Karpas-422 (cell line): ENCODE data around the gene AGMAT. TPM values are rescaled to one million over a fixed set of nuclear protein-coding genes. Genes with fewer than 3 reads are reported as not detected.

Source experiments
- DNase-seq: peaks from one replicate; pipeline ENCODE4 v3.0.0-alpha.2; 2015
- H2AFZ ChIP-seq: fragments of 200-600 bp; sonication (generic); 2 replicates; pipeline ENCODE4 v1.6.1; 2014; ENCODE audit warnings: antibody characterized with exemption, low read length, mixed read lengths
- H3K27ac ChIP-seq: fragments of 200-600 bp; sonication (generic); 2 replicates; pipeline ENCODE4 v1.5.1; 2014; ENCODE audit warnings: mild to moderate bottlenecking, low read length, moderate library complexity
- H3K27me3 ChIP-seq: fragments of 200-600 bp; sonication (generic); 2 replicates; pipeline ENCODE4 v1.6.1; 2014; ENCODE audit warnings: low read length, mixed read lengths
- H3K36me3 ChIP-seq: fragments of 200-600 bp; sonication (generic); 2 replicates; pipeline ENCODE4 v1.6.1; 2014; ENCODE audit warnings: low read length, mixed read lengths; ENCODE audit not compliant: insufficient read depth
- H3K4me1 ChIP-seq: fragments of 200-600 bp; sonication (generic); 2 replicates; pipeline ENCODE4 v1.6.1; 2014; ENCODE audit warnings: mild to moderate bottlenecking, low read length, mixed read lengths
- H3K4me2 ChIP-seq: fragments of 200-600 bp; sonication (generic); 2 replicates; pipeline ENCODE4 v1.6.1; 2014; ENCODE audit warnings: low read length, low read depth, mild to moderate bottlenecking; ENCODE audit not compliant: poor library complexity, severe bottlenecking
- H3K4me3 ChIP-seq: fragments of 200-600 bp; sonication (generic); 2 replicates; pipeline ENCODE4 v1.5.1; 2014; ENCODE audit warnings: mild to moderate bottlenecking, antibody characterized with exemption, low read length, mixed read lengths
- H3K79me2 ChIP-seq: fragments of 200-600 bp; sonication (generic); 2 replicates; pipeline ENCODE4 v1.6.1; 2014; ENCODE audit warnings: mild to moderate bottlenecking, low read length, mixed read lengths
- H3K9ac ChIP-seq: fragments of 200-600 bp; sonication (generic); 2 replicates; pipeline ENCODE4 v1.6.0; 2014; ENCODE audit warnings: low read length
- H3K9me2 ChIP-seq: fragments of 200-600 bp; sonication (generic), shearing (Covaris generic); replicated peaks from 2 replicates; pipeline ENCODE4 v1.6.0; 2014; ENCODE audit warnings: mild to moderate bottlenecking, low read length, moderate library complexity; ENCODE audit not compliant: insufficient read depth
- H3K9me3 ChIP-seq: fragments of 300-700, 200-600 bp; sonication (generic); 2 replicates; pipeline ENCODE4 v1.6.1; 2014; ENCODE audit warnings: low read length, mixed read lengths
- H4K20me1 ChIP-seq: fragments of 200-600 bp; sonication (generic); 2 replicates; pipeline ENCODE4 v1.6.1; 2014; ENCODE audit warnings: mild to moderate bottlenecking, antibody characterized with exemption, low read length, low read depth; ENCODE audit not compliant: insufficient read depth
- total RNA-seq: library from RNA; depleted of rRNA; stranded (reverse); fragments of >200 nt; shearing (Covaris generic); gene quantifications from 2 replicates; pipeline ENCODE4 v1.2.3, GENCODE V29; 2014; ENCODE audit warnings: low replicate concordance

Gene AGMAT
- total RNA-seq, 1 experiment from 2014 or later = 3.3 TPM

DNA sequence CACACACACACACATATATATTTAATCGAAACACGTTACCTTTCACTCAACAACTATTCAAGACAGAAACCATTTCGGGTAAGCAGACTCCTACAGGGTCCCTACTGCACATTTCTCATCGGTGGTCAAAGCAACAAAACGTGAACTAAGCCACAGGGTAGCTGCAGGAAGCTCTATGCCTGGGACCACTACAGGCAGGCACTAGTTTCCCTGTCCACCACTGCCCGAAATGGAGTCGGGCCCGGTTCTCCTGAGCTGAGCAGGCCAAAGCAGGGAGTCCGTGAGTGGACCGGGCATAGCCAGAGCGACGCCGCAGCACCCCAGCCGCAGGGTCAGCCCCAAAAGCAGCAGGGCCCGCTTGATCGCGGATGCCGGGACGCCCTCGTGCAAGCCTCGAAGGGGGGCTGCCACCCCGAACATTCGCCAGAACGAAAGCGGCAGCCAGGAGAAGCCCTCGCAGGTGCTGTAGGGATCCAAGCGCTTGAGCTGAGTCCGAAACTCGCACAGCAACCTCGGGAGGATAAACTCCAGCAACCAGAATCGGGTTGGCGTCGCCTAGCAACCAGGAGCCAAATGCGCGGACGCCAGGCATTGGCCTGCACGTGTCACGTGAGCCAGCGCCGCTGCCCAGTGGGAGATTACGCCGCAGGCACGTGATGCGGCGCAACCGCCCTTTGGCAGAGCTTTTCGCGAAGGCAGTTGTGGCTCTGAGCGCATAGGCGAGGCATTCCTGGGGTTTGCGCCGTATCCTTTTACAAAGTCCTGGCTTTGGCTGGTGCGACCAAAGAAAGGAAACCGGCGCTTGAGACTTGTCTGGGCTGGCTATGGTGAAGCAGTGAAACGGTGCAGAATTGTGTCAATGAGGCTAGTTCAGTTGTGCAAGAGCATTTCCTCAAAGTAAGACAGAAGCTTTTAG, 18.5 kb upstream of the AGMAT start:
- no peaks in the 10 kb centered on the region for H3K27me3 ChIP-seq
- no peaks in the 10 kb centered on the region for H3K9me2 ChIP-seq
- no peak for DNase-seq
- H3K4me3 ChIP-seq = no peak overlapping the region
- no peak overlapping the region for H3K27ac ChIP-seq
- H2AFZ ChIP-seq = no peak overlapping the region
- H3K9ac ChIP-seq = no peak overlapping the region
- no peaks in the 10 kb centered on the region for H3K9me3 ChIP-seq
- H3K79me2 ChIP-seq = no peaks in the 10 kb centered on the region
- H3K36me3 ChIP-seq = no peaks in the 10 kb centered on the region
- H3K4me2 ChIP-seq = no peak overlapping the region
- H3K4me1 ChIP-seq = no peaks in the 10 kb centered on the region
- H4K20me1 ChIP-seq = no peaks in the 10 kb centered on the region

DNA sequence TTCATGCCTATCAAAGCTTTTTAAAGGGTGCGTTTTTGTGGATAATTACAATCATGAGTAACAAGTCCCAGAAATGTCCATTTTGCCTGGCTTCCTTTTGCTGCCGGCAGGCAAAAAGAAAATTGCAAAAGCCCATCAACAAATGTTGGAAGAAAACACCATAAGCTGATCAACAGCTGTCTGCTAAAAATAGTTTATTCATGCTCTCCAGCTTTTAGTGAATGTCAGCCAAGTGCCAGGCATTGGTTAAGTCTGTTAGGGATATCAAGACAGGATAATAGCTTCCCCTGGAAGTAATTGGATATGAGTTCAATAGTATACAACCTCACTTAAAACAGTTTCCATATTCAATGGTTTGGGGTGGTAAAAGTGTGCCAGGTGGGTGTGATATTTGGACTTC, 13.6 kb upstream of the AGMAT start:
- H3K27ac ChIP-seq = no peak overlapping the region
- H3K4me1 ChIP-seq = no peaks in the 10 kb centered on the region
- H3K4me3 ChIP-seq = no peak overlapping the region
- no peaks in the 10 kb centered on the region for H3K79me2 ChIP-seq
- H2AFZ ChIP-seq = no peak overlapping the region
- H4K20me1 ChIP-seq = no peaks in the 10 kb centered on the region
- no peaks in the 10 kb centered on the region for H3K9me3 ChIP-seq
- H3K4me2 ChIP-seq = no peak overlapping the region
- no peak overlapping the region for H3K9ac ChIP-seq
- DNase-seq = no peak
- H3K9me2 ChIP-seq = no peaks in the 10 kb centered on the region
- H3K27me3 ChIP-seq = no peaks in the 10 kb centered on the region
- H3K36me3 ChIP-seq = no peaks in the 10 kb centered on the region

DNA sequence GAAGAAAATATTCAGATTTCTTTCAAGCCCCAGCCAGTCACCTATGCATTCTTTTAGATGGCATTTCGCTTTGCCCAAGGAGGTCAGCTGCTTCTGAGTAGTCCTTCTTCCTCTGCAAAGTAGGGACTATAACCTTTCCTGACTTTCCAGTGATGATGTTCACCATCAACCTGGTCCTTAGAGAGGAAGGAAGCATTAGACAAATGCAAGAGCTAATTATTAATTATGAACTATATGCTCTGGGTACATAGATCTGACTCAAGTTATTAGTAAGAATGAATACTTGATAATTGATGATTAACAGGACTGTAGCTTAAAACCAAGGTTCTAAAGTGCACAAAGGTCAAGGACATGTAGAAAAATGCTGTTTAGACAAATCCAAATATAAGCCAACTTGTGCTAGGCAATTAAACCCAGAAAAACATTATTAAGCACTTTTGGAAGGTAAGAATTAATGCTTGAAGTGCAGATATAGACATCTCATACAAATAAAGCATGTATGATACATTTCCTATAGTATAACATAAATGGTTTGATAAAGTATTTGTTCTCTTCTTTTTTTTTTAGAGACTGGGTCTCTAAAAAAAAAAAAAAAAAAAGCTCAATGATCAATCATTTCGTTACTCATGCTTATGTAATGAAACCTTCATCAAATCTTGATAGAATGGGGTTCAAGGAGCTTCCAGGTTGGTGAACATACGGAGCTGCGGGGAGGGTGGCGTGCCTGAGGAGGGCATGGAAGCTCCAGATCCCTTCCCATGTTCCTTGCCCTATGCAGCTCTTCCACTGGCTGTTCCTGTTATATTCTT, 11.2 kb upstream of the AGMAT start:
- Histone ChIP-seq H3K4me2 (no peak overlapping the region), H3K9me2 (no peaks in the 10 kb centered on the region), H3K27ac (no peak overlapping the region), H3K9ac (no peak overlapping the region), H3K4me3 (no peak overlapping the region), H3K9me3 (no peaks in the 10 kb centered on the region), H3K79me2 (no peaks in the 10 kb centered on the region), H4K20me1 (no peaks in the 10 kb centered on the region), H3K27me3 (no peaks in the 10 kb centered on the region), H3K36me3 (no peaks in the 10 kb centered on the region), H2AFZ (no peak overlapping the region), H3K4me1 (no peaks in the 10 kb centered on the region)
- no peak for DNase-seq

DNA sequence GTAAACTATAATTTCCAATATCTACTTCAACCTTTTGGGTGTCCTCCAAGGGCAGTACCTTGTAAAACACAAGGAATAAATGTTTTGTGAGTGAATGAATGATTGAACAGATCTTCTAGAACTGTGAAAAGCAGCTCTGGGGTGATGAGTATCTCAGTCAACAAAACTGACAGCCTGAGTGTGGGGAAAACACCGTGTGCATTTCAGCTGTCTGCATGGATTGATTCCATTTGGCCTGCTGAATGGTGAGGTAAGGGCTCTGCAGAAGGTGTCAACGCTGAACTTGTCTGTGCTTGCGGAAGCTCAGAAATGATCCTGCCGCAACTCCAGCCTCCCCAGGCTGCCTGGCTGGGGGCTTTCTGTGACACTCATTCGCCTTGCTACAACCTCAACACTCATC, 7.4 kb upstream of the AGMAT start:
- H3K4me2 ChIP-seq = no peak overlapping the region
- H3K9me3 ChIP-seq = no peaks in the 10 kb centered on the region
- no peaks in the 10 kb centered on the region for H3K27me3 ChIP-seq
- H3K27ac ChIP-seq = no peak overlapping the region
- H3K9me2 ChIP-seq = no peaks in the 10 kb centered on the region
- no peaks in the 10 kb centered on the region for H3K36me3 ChIP-seq
- H3K9ac ChIP-seq = no peak overlapping the region
- DNase-seq = no peak
- no peaks in the 10 kb centered on the region for H3K4me1 ChIP-seq
- H3K4me3 ChIP-seq = no peak overlapping the region
- no peaks in the 10 kb centered on the region for H3K79me2 ChIP-seq
- no peaks in the 10 kb centered on the region for H4K20me1 ChIP-seq
- no peak overlapping the region for H2AFZ ChIP-seq

DNA sequence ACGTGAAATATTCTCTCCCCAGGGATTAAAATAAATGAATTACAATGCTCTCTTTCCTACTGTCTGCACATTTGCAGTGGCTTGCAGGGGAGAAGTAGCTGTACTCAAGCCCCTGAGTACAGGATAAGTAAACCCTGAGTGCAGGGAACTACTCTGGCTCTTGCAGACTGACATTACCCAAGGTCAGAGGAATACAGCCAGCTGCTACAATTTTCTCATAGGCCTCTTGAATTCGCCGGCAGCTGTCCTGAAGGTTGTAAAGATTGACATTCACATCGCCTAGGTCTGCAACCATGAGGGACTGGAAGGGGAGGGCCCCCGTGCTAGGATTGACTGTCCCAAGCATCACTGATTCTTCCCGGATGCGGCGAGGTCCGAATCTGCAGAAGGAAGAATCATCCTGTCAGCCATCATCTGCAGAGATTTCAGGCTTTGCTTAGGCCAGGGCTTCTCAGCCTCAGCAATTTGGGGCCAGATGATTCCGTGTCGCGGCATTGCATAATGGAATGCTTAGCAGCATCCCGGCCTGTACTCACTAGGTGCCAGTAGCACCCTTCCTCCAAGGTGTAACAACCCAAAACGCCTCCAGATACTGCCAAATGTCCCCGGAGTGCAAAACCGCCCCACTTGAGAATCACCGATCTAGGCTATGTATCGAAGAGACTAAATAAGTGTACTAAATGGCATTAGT, 1.7 kb downstream of the AGMAT start:
- Histone ChIP-seq H3K9me2 (no peaks in the 10 kb centered on the region), H3K4me2 (no peak overlapping the region), H3K9ac (no peak overlapping the region), H4K20me1 (no peaks in the 10 kb centered on the region), H3K27me3 (no peaks in the 10 kb centered on the region), H3K27ac (no peak overlapping the region), H3K79me2 (no peaks in the 10 kb centered on the region), H3K9me3 (no peaks in the 10 kb centered on the region), H3K4me1 (peaks cover 30% of the 10 kb centered on the region), H2AFZ (no peak overlapping the region), H3K4me3 (no peak overlapping the region), H3K36me3 (no peaks in the 10 kb centered on the region)
- DNase-seq = no peak

DNA sequence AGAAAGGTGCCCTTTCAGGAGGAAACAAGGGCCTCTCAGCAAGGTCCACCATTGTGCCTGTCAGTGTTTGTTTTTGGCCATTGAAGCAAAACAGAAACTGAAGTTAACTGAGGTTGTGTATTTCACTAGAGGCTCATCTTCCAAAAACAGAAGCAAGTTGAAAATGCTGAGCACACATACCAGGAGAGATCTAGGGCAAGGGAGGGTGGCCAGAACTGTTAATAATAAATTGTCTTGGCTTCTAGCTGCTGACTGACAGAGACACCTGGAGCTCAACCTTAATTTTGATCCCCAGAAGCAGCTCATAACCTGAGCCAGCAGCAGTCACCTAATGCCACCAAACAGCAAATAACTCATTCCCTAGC, 5.2 kb downstream of the AGMAT start:
- peak overlapping the region; percentile 20; the same call in 1 of the 2 replicates for H3K9ac ChIP-seq
- H3K27ac ChIP-seq = peak overlapping the region; percentile 57
- H3K27me3 ChIP-seq = no peaks in the 10 kb centered on the region
- no peaks in the 10 kb centered on the region for H3K9me3 ChIP-seq
- DNase-seq = no peak
- H3K36me3 ChIP-seq = no peaks in the 10 kb centered on the region
- H2AFZ ChIP-seq = no peak overlapping the region; the same call in 1 of the 2 replicates
- H3K4me3 ChIP-seq = no peak overlapping the region
- H3K4me1 ChIP-seq = peaks cover 25% of the 10 kb centered on the region
- H3K79me2 ChIP-seq = no peaks in the 10 kb centered on the region
- no peak overlapping the region for H3K4me2 ChIP-seq
- H3K9me2 ChIP-seq = no peaks in the 10 kb centered on the region
- H4K20me1 ChIP-seq = no peaks in the 10 kb centered on the region

DNA sequence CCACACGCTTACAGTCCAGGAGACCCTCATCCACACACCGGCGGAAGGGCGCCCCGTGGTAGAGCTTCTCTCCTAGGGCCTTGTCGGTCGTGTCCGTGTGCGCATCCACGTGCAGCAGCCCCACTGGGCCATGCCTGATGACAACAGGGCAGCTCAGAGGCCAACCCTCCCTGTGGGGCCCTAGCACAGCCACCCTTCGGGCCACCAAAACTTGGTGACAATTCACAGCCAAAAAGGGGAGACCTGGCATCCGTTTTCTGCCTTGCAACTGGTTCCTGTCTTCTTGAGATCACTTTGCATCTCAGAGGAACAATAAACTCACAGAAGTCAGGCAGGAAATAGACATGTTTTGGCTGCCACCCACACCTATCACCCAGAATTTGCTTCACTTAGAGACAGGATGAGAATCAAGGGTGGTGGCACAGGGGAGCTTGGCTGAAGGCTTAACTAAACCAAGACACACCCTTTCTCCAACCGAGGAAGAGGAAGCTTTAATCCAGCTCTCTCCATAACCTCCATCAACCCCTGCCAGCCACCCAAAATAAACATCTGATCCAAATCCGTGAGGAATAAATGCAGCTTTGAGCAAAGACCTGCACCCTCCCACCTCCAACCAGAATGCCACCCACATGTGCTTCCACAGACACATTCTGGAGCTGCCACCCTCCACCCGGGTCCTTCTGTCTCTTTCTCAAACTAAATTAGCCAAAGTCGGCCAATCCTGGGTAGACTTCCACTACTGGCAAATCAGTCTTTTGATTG, 5.7 kb downstream of the AGMAT start:
- Histone ChIP-seq H3K4me2 (no peak overlapping the region), H3K9ac (peak overlapping the region; percentile 20; the same call in 1 of the 2 replicates), H3K9me3 (no peaks in the 10 kb centered on the region), H3K4me1 (peaks cover 20% of the 10 kb centered on the region), H3K27me3 (no peaks in the 10 kb centered on the region), H4K20me1 (no peaks in the 10 kb centered on the region), H3K79me2 (no peaks in the 10 kb centered on the region), H3K27ac (peak overlapping the region; percentile 57), H2AFZ (no peak overlapping the region; the same call in 1 of the 2 replicates), H3K9me2 (no peaks in the 10 kb centered on the region), H3K36me3 (no peaks in the 10 kb centered on the region), H3K4me3 (no peak overlapping the region)
- no peak for DNase-seq
